Activated gamma-delta T cell treated with Interleukin-2 at 50 U/mL for 16 hours (primary cell): ENCODE results near the gene PCDHB13.
"Not testable (repeated sequence)": the region's sequence is repeated elsewhere in the genome, so short reads cannot be mapped to it uniquely, and the experiment has no call there.

Source experiments
- DNase-seq: peaks from one replicate; pipeline ENCODE4 v3.0.0-alpha.2; 2020

The PCDHB13 gene

GRCh38 chr5:141213656-141214339 lies at the start of gene PCDHB13:
TSS of gene PCDHB13 (plus strand) at chr5:141213919. CDS start at chr5:141214124, 205 bp downstream.
- not testable (repeated sequence) for DNase-seq

GRCh38 chr5:141172381-141173204 lies 41.1 kb upstream of the PCDHB13 start, which contains the start of gene PCDHB7:
TSS of gene PCDHB7 (plus strand) at chr5:141172644. CDS start at chr5:141172836, 192 bp downstream.
- DNase-seq = no peak

DNA sequence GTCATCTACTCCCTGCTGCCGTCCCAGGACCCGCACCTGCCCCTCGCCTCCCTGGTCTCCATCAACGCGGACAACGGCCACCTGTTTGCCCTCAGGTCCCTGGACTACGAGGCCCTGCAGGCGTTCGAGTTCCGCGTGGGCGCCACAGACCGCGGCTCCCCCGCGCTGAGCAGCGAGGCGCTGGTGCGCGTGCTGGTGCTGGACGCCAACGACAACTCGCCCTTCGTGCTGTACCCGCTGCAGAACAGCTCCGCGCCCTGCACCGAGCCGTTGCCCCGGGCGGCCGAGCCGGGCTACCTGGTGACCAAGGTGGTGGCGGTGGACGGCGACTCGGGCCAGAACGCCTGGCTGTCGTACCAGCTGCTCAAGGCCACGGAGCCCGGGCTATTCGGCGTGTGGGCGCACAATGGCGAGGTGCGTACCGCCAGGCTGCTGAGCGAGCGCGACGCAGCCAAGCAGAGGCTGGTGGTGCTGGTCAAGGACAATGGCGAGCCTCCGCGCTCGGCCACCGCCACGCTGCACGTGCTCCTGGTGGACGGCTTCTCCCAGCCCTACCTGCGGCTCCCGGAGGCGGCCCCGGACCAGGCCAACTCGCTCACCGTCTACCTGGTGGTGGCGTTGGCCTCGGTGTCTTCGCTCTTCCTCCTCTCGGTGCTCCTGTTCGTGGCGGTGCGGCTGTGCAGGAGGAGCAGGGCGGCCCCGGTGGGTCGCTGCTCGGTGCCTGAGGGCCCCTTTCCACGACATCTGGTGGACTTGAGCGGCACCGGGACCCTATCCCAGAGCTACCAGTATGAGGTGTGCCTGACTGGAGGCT lies 39.2 kb upstream of the PCDHB13 start:
- DNase-seq = not testable (repeated sequence)

DNA sequence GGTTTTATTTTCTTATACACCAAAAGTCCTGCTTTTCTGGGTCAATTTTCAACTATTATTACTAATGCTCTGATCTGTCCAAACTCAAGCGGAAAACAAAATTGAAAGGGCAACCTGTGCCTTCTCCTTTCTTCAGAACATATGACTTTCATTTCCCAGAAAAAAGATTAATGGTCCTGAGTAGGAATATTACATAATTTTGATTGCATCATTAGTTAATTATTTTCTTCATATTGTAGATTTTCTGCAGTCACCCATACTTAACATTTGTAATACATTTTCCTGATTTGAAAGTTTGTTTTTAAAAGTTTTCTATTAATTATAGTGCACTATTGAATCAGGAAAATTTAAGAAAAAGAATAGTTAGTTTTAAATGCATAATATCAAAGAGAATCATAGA lies 37.8 kb upstream of the PCDHB13 start:
- no peak for DNase-seq

- DNase-seq = not testable (repeated sequence)
Observed at GRCh38 chr5:141177577-141178191, 36.0 kb upstream of the PCDHB13 start, which contains the start of gene PCDHB8. TSS of gene PCDHB8 (plus strand) at chr5:141177790. CDS start at chr5:141178035, 245 bp downstream.

GRCh38 chr5:141179371-141179770 lies 34.3 kb upstream of the PCDHB13 start:
- not testable (repeated sequence) for DNase-seq

GRCh38 chr5:141179876-141180275 lies 33.8 kb upstream of the PCDHB13 start:
- not testable (repeated sequence) for DNase-seq

DNA sequence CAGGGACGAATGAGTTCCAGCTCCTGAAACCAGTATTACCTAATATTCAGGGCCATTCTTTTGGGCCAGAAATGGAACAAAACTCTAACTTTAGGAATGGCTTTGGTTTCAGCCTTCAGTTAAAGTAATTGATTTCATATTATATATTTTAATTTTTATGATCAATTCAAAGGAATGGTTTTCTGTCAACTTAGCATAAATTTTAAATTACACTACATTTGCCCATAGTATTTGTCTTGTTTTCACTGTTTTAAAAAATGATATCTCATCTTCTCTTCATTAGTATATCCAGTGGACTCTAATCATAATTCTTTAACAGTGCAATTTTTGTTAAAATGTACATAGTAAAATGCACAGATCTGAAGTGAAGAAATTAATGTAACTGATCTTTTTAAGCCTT lies 33.4 kb upstream of the PCDHB13 start:
- no peak for DNase-seq

DNA sequence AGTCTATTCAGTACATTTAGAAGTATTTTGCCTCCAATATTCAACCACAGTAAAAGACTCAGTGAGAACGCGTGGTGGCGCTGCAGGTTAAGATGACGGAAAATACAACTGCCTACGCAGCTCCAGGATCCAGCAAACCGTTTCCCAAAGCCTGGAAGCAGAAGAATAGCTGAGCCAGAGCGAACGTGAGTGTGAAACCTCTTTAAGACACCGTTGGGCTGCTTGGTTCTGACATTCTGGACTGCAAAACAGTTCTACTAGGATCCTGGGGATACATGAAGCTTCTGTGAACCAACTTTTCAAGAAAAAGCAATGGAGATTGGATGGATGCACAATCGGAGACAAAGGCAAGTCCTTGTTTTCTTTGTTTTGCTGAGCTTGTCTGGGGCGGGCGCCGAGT lies 31.5 kb upstream of the PCDHB13 start, which contains the start of gene PCDHB16:
TSS of gene PCDHB16 (plus strand) at position 140 of the 400 bp plus-strand sequence. CDS start at position 313, 173 bp downstream.
- DNase-seq = no peak

DNA sequence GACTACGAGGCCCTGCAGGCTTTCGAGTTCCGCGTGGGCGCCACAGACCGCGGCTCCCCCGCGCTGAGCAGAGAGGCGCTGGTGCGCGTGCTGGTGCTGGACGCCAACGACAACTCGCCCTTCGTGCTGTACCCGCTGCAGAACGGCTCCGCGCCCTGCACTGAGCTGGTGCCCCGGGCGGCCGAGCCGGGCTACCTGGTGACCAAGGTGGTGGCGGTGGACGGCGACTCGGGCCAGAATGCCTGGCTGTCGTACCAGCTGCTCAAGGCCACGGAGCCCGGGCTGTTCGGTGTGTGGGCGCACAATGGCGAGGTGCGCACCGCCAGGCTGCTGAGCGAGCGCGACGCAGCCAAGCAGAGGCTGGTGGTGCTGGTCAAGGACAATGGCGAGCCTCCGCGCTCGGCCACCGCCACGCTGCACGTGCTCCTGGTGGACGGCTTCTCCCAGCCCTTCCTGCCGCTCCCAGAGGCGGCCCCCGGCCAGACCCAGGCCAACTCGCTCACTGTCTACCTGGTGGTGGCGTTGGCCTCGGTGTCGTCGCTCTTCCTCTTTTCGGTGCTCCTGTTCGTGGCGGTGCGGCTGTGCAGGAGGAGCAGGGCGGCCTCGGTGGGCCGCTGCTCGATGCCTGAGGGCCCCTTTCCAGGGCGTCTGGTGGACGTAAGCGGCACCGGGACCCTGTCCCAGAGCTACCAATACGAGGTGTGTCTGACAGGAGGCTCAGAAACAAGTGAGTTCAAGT lies 29.4 kb upstream of the PCDHB13 start:
- DNase-seq = not testable (repeated sequence)

DNA sequence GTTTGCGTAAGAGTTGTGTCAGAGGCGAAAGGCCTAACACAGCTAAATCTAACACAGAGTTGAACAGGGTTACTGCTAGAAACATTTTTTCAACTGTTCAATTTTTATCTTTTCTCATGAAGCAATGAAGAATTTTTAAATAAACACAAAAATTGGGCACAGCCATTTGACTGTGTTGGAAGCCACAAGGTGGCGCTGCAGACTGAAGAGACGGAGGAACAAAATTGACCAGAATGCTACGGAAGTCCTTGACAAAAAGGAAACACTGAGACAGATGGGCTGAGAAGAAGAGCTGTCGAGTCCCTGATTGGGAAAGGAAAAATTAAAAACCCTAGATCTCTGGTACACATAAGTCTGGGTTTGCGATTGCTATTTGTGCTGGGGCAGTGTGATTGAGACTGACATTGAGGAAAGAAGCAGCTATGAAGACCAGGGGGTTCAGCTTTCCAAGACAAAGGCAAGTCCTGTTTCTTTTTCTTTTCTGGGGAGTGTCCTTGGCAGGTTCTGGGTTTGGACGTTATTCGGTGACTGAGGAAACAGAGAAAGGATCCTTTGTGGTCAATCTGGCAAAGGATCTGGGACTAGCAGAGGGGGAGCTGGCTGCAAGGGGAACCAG lies 26.7 kb upstream of the PCDHB13 start, which contains the start of gene PCDHB9:
TSS of gene PCDHB9 (plus strand) at position 265 of the 616 bp plus-strand sequence. CDS start at position 423, 158 bp downstream.
- no peak for DNase-seq

DNA sequence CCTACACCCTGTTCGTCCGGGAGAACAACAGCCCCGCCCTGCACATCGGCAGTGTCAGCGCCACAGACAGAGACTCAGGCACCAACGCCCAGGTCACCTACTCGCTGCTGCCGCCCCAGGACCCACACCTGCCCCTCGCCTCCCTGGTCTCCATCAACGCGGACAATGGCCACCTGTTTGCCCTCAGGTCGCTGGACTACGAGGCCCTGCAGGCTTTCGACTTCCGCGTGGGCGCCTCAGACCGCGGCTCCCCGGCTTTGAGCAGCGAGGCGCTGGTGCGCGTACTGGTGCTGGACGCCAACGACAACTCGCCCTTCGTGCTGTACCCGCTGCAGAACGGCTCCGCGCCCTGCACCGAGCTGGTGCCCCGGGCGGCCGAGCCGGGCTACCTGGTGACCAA lies 25.0 kb upstream of the PCDHB13 start:
- not testable (repeated sequence) for DNase-seq

DNA sequence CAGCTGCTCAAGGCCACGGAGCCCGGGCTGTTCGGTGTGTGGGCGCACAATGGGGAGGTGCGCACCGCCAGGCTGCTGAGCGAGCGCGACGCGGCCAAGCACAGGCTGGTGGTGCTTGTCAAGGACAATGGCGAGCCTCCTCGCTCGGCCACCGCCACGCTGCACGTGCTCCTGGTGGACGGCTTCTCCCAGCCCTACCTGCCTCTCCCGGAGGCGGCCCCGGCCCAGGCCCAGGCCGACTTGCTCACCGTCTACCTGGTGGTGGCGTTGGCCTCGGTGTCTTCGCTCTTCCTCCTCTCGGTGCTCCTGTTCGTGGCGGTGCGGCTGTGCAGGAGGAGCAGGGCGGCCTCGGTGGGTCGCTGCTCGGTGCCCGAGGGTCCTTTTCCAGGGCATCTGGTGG lies 24.6 kb upstream of the PCDHB13 start:
- not testable (repeated sequence) for DNase-seq

DNA sequence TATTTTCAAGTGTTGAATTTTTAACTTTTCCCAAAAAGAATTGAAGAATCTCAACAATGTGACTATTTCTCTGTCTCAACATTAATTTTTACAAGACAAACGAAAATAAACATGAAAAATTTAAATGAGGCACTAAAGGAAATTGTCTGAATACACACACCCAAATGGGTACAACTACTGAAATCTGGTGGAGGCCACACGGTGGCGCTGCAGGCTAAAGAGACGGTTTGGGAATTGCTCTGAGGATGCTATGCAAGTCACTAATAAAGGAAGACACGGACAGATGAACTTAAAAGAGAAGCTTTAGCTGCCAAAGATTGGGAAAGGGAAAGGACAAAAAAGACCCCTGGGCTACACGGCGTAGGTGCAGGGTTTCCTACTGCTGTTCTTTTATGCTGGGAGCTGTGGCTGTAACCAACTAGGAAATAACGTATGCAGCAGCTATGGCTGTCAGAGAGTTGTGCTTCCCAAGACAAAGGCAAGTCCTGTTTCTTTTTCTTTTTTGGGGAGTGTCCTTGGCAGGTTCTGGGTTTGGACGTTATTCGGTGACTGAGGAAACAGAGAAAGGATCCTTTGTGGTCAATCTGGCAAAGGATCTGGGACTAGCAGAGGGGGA lies 21.5 kb upstream of the PCDHB13 start, which contains the start of gene PCDHB10:
TSS of gene PCDHB10 (plus strand) at position 244 of the 616 bp plus-strand sequence. CDS start at position 444, 200 bp downstream.
- DNase-seq = no peak

- DNase-seq = not testable (repeated sequence)
Observed at GRCh38 chr5:141194332-141194731, 19.4 kb upstream of the PCDHB13 start.

DNA sequence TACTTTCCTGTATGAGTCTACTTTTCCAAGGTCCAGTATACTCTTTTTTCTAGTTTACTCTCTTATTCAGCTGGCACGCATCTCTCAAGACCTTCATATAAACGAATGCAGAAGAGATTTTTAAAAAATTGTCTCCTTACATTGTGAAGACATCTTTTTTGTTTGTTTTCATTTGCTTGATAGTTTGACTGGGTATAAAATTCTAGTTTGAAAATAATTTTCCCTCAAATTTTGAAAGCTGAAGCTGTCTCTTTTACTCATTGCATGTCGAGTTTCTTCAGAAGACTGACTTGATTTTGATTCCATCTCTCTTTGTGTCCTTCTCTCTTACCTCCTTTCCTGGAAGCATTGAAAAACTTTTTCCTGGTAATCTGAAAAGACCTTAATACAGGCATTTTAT lies 17.4 kb upstream of the PCDHB13 start:
- DNase-seq = no peak

GRCh38 chr5:141199359-141200235 lies 14.1 kb upstream of the PCDHB13 start, which contains the start of gene PCDHB11:
TSS of gene PCDHB11 (plus strand) at chr5:141199627. CDS start at chr5:141199775, 148 bp downstream.
- no peak for DNase-seq

DNA sequence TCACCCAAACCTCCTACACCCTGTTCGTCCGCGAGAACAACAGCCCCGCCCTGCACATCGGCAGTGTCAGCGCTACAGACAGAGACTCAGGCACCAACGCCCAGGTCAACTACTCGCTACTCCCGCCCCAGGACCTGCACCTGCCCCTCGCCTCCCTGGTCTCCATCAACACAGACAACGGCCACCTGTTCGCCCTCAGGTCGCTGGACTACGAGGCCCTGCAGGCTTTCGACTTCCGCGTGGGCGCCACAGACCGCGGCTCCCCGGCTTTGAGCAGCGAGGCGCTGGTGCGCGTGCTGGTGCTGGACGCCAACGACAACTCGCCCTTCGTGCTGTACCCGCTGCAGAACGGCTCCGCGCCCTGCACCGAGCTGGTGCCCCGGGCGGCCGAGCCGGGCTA lies 12.6 kb upstream of the PCDHB13 start:
- not testable (repeated sequence) for DNase-seq

DNA sequence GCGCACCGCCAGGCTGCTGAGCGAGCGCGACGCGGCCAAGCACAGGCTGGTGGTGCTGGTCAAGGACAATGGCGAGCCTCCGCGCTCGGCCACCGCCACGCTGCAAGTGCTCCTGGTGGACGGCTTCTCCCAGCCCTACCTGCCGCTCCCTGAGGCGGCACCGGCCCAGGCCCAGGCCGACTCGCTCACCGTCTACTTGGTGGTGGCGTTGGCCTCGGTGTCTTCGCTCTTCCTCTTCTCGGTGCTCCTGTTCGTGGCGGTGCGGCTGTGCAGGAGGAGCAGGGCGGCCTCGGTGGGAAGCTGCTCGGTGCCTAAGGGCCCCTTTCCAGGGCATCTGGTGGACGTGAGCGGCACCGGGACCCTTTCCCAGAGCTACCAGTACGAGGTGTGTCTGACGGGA lies 12.1 kb upstream of the PCDHB13 start:
- not testable (repeated sequence) for DNase-seq
